GM18951 (cell line): ENCODE measurements around the gene PEPD.

Experiments used
- POLR2A ChIP-seq: IDR thresholded peaks from 4 replicates; pipeline ENCODE4 v1.6.1; 2011; ENCODE audit warnings: mild to moderate bottlenecking; ENCODE audit not compliant: insufficient read length, insufficient read depth; ENCODE audit errors: extremely low read depth
- in situ Hi-C: fragments of 300-500 bp; cut with MboI; formaldehyde crosslinking; loops from one replicate; pipeline ENCODE4 v1.12.0; 2022; ENCODE audit warnings: low sequenced_read_pairs, mixed read lengths, inconsistent platforms; ENCODE audit not compliant: unreplicated experiment

The PEPD gene

GRCh38 chr19:33436360-33437345 lies 84.9 kb downstream of the PEPD start:
- no peak for TF ChIP-seq POLR2A
- in situ Hi-C loops: no loop called here

- TF ChIP-seq POLR2A: no peak
- in situ Hi-C loops: no loop called here
Observed at GRCh38 chr19:33435706-33436359, 85.8 kb downstream of the PEPD start.

- TF ChIP-seq POLR2A: no peak
- in situ Hi-C loops: no loop called here
Observed at GRCh38 chr19:33434886-33435705, 86.5 kb downstream of the PEPD start.

- no peak for TF ChIP-seq POLR2A
- in situ Hi-C loops: no loop called here
Observed at GRCh38 chr19:33434069-33434885, 87.3 kb downstream of the PEPD start.

GRCh38 chr19:33432446-33433170 lies 89.0 kb downstream of the PEPD start:
- TF ChIP-seq POLR2A: no peak
- in situ Hi-C loops: no loop called here

GRCh38 chr19:33432015-33432414 lies 89.6 kb downstream of the PEPD start:
- in situ Hi-C loops: no loop called here
- no peak for TF ChIP-seq POLR2A

- in situ Hi-C loops: no loop called here
- TF ChIP-seq POLR2A: no peak
Observed at GRCh38 chr19:33430674-33431277, 90.8 kb downstream of the PEPD start.

- in situ Hi-C loops: loop anchor here (10.0 kb wide), 1 partner anchor 345 kb away; no protein-coding TSS in a partner anchor
- no peak for TF ChIP-seq POLR2A
Observed at GRCh38 chr19:33429891-33430673, 91.5 kb downstream of the PEPD start.

- in situ Hi-C loops: loop anchor here (10.0 kb wide), 1 partner anchor 346 kb away; no protein-coding TSS in a partner anchor
Observed at GRCh38 chr19:33428627-33429125, 92.9 kb downstream of the PEPD start.

GRCh38 chr19:33427801-33428626 lies 93.6 kb downstream of the PEPD start:
- no peak for TF ChIP-seq POLR2A
- in situ Hi-C loops: loop anchor here (10.0 kb wide), 1 partner anchor 347 kb away; no protein-coding TSS in a partner anchor

More at GRCh38 chr19:33428627-33429125, 92.9 kb downstream of the PEPD start:
- TF ChIP-seq POLR2A: no peak
